ENCODE results near the gene PAPOLB. TPM values are rescaled to one million over a fixed set of nuclear protein-coding genes. Genes with fewer than 3 reads are reported as not detected.

PAPOLB gene
- total and polyA plus RNA-seq, 2 of the 8 experiments (the other 6 are each of a cell fraction or from before 2014, with no cell fraction given): 0.02 to 0.15 TPM

- H4K8ac ChIP-seq (ENCODE audit: extremely low read depth, insufficient read depth, low read length): no peak overlapping the region; the same call in 1 of the 2 replicates
- no peak overlapping the region for H3K27ac ChIP-seq (ENCODE audit: low read depth, low read length)
- H3K4me1 ChIP-seq (replicated peaks in 1 of 4; ENCODE audit: control insufficient read depth in 3 of 4, insufficient read depth in 4 of 4, low read length in 3 of 4): no peaks in the 10 kb centered on the region
- H3K23me2 ChIP-seq (ENCODE audit: low read depth, low read length): no peaks in the 10 kb centered on the region
- DNase-seq (ENCODE audit: low read depth in 1 of 2, low spot score in 2 of 2) (no peak), FAIRE-seq (no peak)
- H2BK15ac ChIP-seq (ENCODE audit: low read length): no peak overlapping the region
- no peaks in the 10 kb centered on the region for H3K79me2 ChIP-seq (ENCODE audit: control insufficient read depth in 1 of 2, insufficient read depth in 2 of 2, low read length in 2 of 2)
- no peaks in the 10 kb centered on the region for H3K36me3 ChIP-seq (ENCODE audit: control insufficient read depth in 2 of 4, insufficient read depth in 4 of 4, low read length in 3 of 4)
- H3K14ac ChIP-seq (ENCODE audit: insufficient read length): no peak overlapping the region
- H3K9ac ChIP-seq (replicated peaks in 1 of 4; ENCODE audit: extremely low read depth in 1 of 4, low read depth in 3 of 4, low read length in 3 of 4): no peak overlapping the region
- H2AFZ ChIP-seq (ENCODE audit: low read length): no peak overlapping the region
- no peak overlapping the region for H4K91ac ChIP-seq (replicated peaks; ENCODE audit: insufficient read length, low read length)
- H3K56ac ChIP-seq (replicated peaks; ENCODE audit: insufficient read length, low read depth, low read length): no peak overlapping the region
- H3K79me1 ChIP-seq (ENCODE audit: low read depth, low read length): no peaks in the 10 kb centered on the region
- CTCF ChIA-PET (ENCODE audit: partially characterized antibody): interaction anchor here (0.6 to 1.6 kb wide), 9 partner anchors 8 to 261 kb away, joined by 3 to 5 read pairs (median 3); no protein-coding TSS in a partner anchor
- no peak overlapping the region for H3K4me2 ChIP-seq (ENCODE audit: insufficient read depth in 1 of 2, low read depth in 2 of 2, low read length in 2 of 2)
- no peak overlapping the region for H2BK12ac ChIP-seq (ENCODE audit: low read depth, low read length)
- no peak overlapping the region for H3K18ac ChIP-seq (ENCODE audit: extremely low read depth, low read length)
- H3K4ac ChIP-seq (replicated peaks; ENCODE audit: insufficient read length, low read depth, low read length): no peak overlapping the region
- no peak overlapping the region for H3K4me3 ChIP-seq (ENCODE audit: extremely low read depth in 1 of 4, insufficient read depth in 2 of 4, low read depth in 3 of 4, low read length in 4 of 4)
- H2BK120ac ChIP-seq (replicated peaks; ENCODE audit: low read depth, low read length): no peak overlapping the region
- H3K27me3 ChIP-seq (replicated peaks in 1 of 4; ENCODE audit: control insufficient read depth in 3 of 4, extremely low read depth in 1 of 4, insufficient read depth in 3 of 4, low read length in 3 of 4): no peaks in the 10 kb centered on the region
- H2BK5ac ChIP-seq (ENCODE audit: low read depth, low read length): no peak overlapping the region
- no peaks in the 10 kb centered on the region for H3K9me3 ChIP-seq (ENCODE audit: insufficient read depth in 2 of 2, low read depth in 1 of 2, low read length in 1 of 2)
- POLR2A ChIA-PET (ENCODE audit: partially characterized antibody): interaction anchor here (0.7 kb wide), 1 partner anchor 46 kb away, joined by 3 read pairs; no protein-coding TSS in a partner anchor
- no peak overlapping the region for H2BK20ac ChIP-seq (ENCODE audit: low read length)
- H3K23ac ChIP-seq (ENCODE audit: insufficient read length): no peak overlapping the region
- H2AK5ac ChIP-seq (ENCODE audit: low read depth, low read length): no peak overlapping the region
- 82% methylated on average over 14 of the region's 14 CpGs; no CpG with 5 or more reads in 1 of the 2 experiments for WGBS, 2 experiments (ENCODE audit: extremely low coverage in 1 of 2, insufficient coverage in 1 of 2, insufficient read length in 1 of 2, insufficient replicate concordance in 2 of 2, low coverage in 1 of 2, low lambda C conversion rate in 2 of 2, missing lambda C conversion rate in 1 of 2)
- peaks cover 0 to 2% of the 10 kb centered on the region in 2 experiments for H4K20me1 ChIP-seq (replicated peaks in 1 of 2; ENCODE audit: control insufficient read depth in 1 of 2, insufficient read depth in 2 of 2, low read length in 2 of 2)
- H4K5ac ChIP-seq (ENCODE audit: insufficient read length, low read depth, low read length): no peak overlapping the region
- no peak for TF ChIP-seq EZH2 (IDR thresholded peaks at IDR 0.05; ENCODE audit: low read depth, low read length, severe bottlenecking)
- TF ChIP-seq CBX5 (IDR thresholded peaks at IDR 0.05; ENCODE audit: low read depth, low read length): no peak
- TF ChIP-seq PHF8 (conservative IDR thresholded peaks at IDR 0.05; ENCODE audit: low read depth, low read length): no peak
- no peak for TF ChIP-seq SIRT6 (IDR thresholded peaks at IDR 0.05; ENCODE audit: low read length)
- no peak for TF ChIP-seq GABPA (IDR thresholded peaks at IDR 0.05; ENCODE audit: borderline replicate concordance, insufficient read depth, low read length)
- no peak for TF ChIP-seq ATF3 (IDR thresholded peaks at IDR 0.05; ENCODE audit: insufficient read depth, low read depth, low read length)
- TF ChIP-seq SRF (IDR thresholded peaks at IDR 0.05; ENCODE audit: low read depth, low read length): no peak
- TF ChIP-seq HDAC2 (IDR thresholded peaks at IDR 0.05; ENCODE audit: borderline replicate concordance in 1 of 2, low read depth in 2 of 2, low read length in 2 of 2): no peak
- no peak for TF ChIP-seq JUN (IDR thresholded peaks at IDR 0.05; ENCODE audit: low read depth, low read length)
- TF ChIP-seq TAF7 (optimal IDR thresholded peaks at IDR 0.05; ENCODE audit: borderline replicate concordance, low read depth, low read length): no peak
- TF ChIP-seq BACH1 (IDR thresholded peaks at IDR 0.05; ENCODE audit: low read length): no peak
- no peak for TF ChIP-seq BCL11A (IDR thresholded peaks at IDR 0.05; ENCODE audit: low read depth in 2 of 2, low read length in 2 of 2)
These were observed 38.2 kb downstream of the PAPOLB start for GRCh38 chr7:4823441-4824119.

Data from H1 (cell line).